Right atrium auricular region (tissue), 2 donors: ENCODE results near the gene BRIP1. TPM values are rescaled to one million over a fixed set of nuclear protein-coding genes. Genes with fewer than 3 reads are reported as not detected.
A peak's percentile ranks its signal among the peaks of the same experiment; 100 is the strongest.

Experiments
- DNase-seq: peaks from one replicate; pipeline ENCODE4 v3.0.0-alpha.2; 2019; ENCODE audit warnings: low spot score
- H3K27ac ChIP-seq, 2 donors: fragments of 200-600 bp; sonication (generic); 1 replicate in 1 of 2; 2 replicates in 1 of 2; pipeline ENCODE4 v1.5.1; 2016 to 2019
- H3K27me3 ChIP-seq, 2 donors: fragments of 200-600 bp; sonication (generic); one replicate each; pipeline versions ENCODE4 v1.5.1 to v1.6.0; 2017 to 2019
- H3K36me3 ChIP-seq: fragments of 200-600 bp; sonication (generic); one replicate; pipeline ENCODE4 v1.5.1; 2016
- H3K4me1 ChIP-seq, 2 donors: fragments of 200-600 bp; sonication (generic); one replicate each; pipeline versions ENCODE4 v1.5.1 to v1.6.0; 2017 to 2019
- H3K4me3 ChIP-seq, 2 donors: fragments of 200-600 bp; sonication (generic); 1 replicate in 1 of 2; 2 replicates in 1 of 2; pipeline ENCODE4 v1.5.1; 2017 to 2019; ENCODE audit warnings: mild to moderate bottlenecking in 1 of 2, moderate library complexity in 1 of 2
- H3K9me3 ChIP-seq, 2 donors: fragments of 200-600 bp; sonication (generic); one replicate each; pipeline ENCODE4 v1.5.1; 2019
- CTCF ChIP-seq, 2 donors: fragments of 200-600 bp; sonication (generic); IDR thresholded peaks; one replicate each; pipeline ENCODE4 v1.5.1; 2019; ENCODE audit warnings: antibody characterized with exemption in 2 of 2
- total RNA-seq, 2 donors: library from RNA; depleted of rRNA; stranded (reverse); fragments of >200 nt; gene quantifications; one replicate each; pipeline ENCODE4 v1.1.0, GENCODE V29; 2016

Gene BRIP1
- not detected for total RNA-seq

DNA sequence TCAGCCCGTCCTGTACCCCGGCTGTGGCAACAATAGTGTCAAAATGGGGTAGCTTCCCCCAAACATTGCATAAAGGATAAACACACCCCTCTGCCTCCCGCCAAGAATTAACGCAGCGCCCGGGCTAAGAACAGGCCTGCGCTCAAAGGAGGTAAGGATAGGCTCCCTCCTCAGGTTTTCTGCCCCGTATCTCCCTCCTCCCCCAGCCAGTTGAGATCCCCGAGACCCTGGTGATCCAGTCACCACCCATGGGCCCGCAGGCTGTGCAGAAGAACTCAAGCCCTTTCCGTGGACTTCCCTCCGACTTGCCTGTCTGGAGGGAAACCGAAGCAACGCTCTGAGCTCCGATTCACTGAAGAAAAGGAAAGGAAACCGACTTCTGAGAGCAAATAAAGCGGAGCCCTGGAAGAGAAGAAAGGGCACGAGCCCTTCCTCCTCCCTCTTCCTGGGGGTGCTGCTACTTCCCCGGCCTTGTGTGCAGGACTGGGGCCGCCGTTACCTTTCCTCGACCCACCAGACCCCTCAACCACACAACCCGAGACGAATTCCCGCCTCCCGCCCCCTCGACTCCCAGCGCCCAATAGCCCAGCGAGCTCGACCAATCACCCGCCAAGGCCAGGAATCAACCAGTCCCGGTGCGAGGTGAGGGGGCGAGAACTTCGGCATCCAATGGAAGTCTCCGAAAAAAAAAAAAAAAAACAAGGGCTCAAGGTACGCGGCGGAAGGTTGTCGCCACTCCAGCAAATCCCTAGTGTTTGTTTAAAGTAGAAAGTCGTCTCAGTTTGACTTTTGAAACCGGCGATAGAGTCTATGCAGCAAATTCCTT is at the start of gene BRIP1:
Gene BRIP1 (minus strand): TSS at position 554 of the 826 bp plus-strand sequence. CDS start 1,989 bp downstream, outside the sequence.
- Histone ChIP-seq H3K36me3 (no peaks in the 10 kb centered on the region), H3K4me3 (peak within 1 kb of the TSS; percentile 64 to 70), H3K27ac (peak within 1 kb of the TSS; percentile 63 to 66), H3K27me3 (no peaks in the 10 kb centered on the region), H3K4me1 (peaks cover 0 to 5% of the 10 kb centered on the region in 2 donors), H3K9me3 (no peaks in the 10 kb centered on the region)
- DNase-seq: peak; percentile 94
- no peak for TF ChIP-seq CTCF (IDR thresholded peaks at IDR 0.05)

DNA sequence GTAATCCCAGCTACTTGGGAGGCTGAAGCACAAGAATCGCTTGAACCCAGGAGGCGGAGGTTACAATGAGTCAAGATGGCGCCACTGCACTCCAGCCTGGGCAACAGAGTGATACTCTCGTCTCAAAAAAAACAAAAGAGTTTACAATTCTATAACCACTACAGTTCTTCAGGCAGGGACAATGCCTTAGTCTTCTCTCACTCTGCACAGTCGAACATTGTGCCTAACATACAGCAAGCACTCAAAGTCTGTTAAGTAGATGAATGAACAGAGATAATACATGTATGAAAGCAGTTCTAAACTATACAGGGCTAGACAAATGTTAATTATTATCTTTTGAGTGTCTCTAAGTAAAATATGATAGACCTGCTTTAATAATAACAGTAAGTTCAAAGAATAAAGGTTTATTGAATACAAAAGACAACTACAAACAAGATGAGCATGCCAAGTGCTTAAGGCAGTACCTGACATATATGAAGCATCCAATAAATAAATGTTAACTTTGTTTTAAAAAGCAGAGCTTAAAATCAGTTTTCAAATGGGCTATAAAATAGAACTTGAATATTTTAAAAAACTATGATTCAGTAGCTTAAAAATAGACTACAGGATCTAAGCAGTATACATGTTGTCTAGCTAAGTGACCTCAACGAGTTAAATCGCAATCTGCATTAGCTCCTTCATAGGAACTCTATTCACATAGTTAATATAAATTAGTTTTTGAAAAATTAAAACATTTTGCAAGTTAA is 45.1 kb upstream of the BRIP1 start:
- no peaks in the 10 kb centered on the region for H3K27me3 ChIP-seq
- no peaks in the 10 kb centered on the region for H3K4me1 ChIP-seq
- H3K36me3 ChIP-seq: peaks cover 42% of the 10 kb centered on the region
- no peaks in the 10 kb centered on the region for H3K9me3 ChIP-seq
- H3K4me3 ChIP-seq: no peak overlapping the region
- H3K27ac ChIP-seq: no peak overlapping the region
- no peak for DNase-seq
- no peak for TF ChIP-seq CTCF (IDR thresholded peaks at IDR 0.05)

DNA sequence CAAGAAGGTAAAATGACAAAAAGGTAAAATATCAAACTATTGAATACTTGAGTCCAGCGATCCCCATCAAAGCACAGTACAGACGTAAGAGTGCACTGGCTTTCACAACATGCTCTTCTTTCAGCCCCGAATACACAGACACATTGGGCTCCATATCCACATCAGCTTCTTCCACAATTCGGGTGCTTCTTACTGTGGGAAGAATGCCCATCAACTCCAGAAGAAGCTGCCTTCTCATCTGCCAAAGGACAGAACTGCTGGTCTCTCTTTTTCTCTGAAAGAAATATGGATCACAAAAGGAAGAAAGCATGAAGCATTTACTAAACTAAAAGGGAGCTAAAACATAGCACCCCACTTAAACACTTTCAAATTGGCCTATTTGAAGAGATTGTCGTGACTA is 44.0 kb upstream of the BRIP1 start:
- no peak for TF ChIP-seq CTCF (IDR thresholded peaks at IDR 0.05)

GRCh38 chr17:61904094-61904710 is 40.9 kb upstream of the BRIP1 start:
- peaks cover 26% of the 10 kb centered on the region for H3K36me3 ChIP-seq
- no peaks in the 10 kb centered on the region for H3K27me3 ChIP-seq
- no peak overlapping the region for H3K27ac ChIP-seq
- no peaks in the 10 kb centered on the region for H3K4me1 ChIP-seq
- DNase-seq: no peak
- no peak overlapping the region for H3K4me3 ChIP-seq
- no peak for TF ChIP-seq CTCF (IDR thresholded peaks at IDR 0.05)
- H3K9me3 ChIP-seq: no peaks in the 10 kb centered on the region

More for the DNA sequence above, 44.0 kb upstream of the BRIP1 start:
- no peaks in the 10 kb centered on the region for H3K4me1 ChIP-seq
- peaks cover 45% of the 10 kb centered on the region for H3K36me3 ChIP-seq
- no peaks in the 10 kb centered on the region for H3K9me3 ChIP-seq
- H3K27ac ChIP-seq: no peak overlapping the region
- H3K27me3 ChIP-seq: no peaks in the 10 kb centered on the region
- H3K4me3 ChIP-seq: no peak overlapping the region
- DNase-seq: no peak

- no peak for TF ChIP-seq CTCF (IDR thresholded peaks at IDR 0.05)
- DNase-seq: no peak
- Histone ChIP-seq H3K36me3 (peaks cover 33% of the 10 kb centered on the region), H3K9me3 (no peaks in the 10 kb centered on the region), H3K27me3 (no peaks in the 10 kb centered on the region), H3K4me3 (no peak overlapping the region), H3K27ac (no peak overlapping the region), H3K4me1 (no peaks in the 10 kb centered on the region)
Measured at GRCh38 chr17:61903251-61903650, 39.9 kb upstream of the BRIP1 start.
